ENCODE data around the gene CRIM1. TPM values are rescaled to one million over a fixed set of nuclear protein-coding genes. Genes with fewer than 3 reads are reported as not detected.

CRIM1 gene
- total RNA-seq, 1 experiment from 2014 or later: 46.5 TPM

DNA sequence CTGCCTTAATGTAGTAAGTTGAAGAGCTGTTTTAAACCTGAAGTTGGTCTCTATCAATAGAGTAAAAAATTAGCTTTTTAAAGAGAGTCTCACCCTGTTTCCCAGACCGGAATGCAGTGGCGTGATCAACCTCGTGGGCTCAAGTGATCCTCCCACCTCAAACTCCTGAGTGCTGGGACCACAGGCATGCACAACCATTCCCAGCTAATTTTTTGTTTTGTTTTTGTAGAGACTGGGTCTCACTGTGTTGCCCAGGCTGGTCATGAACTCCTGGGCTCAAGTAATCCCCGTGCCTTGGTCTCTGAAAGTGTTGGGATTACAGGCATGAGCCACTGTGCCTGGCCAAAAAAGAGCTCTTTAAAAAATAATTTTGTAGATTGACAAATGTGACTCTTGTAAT, 40.3 kb downstream of the CRIM1 start:
- no TSS peak for BruUV-seq (replicated peaks)
- CTCF ChIA-PET: no interaction called here
- POLR2A ChIA-PET (ENCODE audit: low non-redundant PET): no interaction called here
- Histone ChIP-seq H3K9me3 (ENCODE audit: low read depth, low read length, poor library complexity, severe bottlenecking) (no peaks in the 10 kb centered on the region), H3K27me3 (replicated peaks; ENCODE audit: insufficient read depth, low read depth, low read length, poor library complexity) (no peaks in the 10 kb centered on the region), H3K36me3 (ENCODE audit: insufficient read depth, low read length, poor library complexity, severe bottlenecking) (no peaks in the 10 kb centered on the region), H3K4me1 (ENCODE audit: insufficient read depth, low read length, poor library complexity, severe bottlenecking) (peaks cover 24% of the 10 kb centered on the region), H3K27ac (ENCODE audit: low read depth, low read length, poor library complexity, severe bottlenecking) (no peak overlapping the region), H3K4me3 (ENCODE audit: low read depth, low read length, poor library complexity, severe bottlenecking) (no peak overlapping the region)
- DNase-seq (ENCODE audit: low spot score): no peak
- TF ChIP-seq, protein P1, sequence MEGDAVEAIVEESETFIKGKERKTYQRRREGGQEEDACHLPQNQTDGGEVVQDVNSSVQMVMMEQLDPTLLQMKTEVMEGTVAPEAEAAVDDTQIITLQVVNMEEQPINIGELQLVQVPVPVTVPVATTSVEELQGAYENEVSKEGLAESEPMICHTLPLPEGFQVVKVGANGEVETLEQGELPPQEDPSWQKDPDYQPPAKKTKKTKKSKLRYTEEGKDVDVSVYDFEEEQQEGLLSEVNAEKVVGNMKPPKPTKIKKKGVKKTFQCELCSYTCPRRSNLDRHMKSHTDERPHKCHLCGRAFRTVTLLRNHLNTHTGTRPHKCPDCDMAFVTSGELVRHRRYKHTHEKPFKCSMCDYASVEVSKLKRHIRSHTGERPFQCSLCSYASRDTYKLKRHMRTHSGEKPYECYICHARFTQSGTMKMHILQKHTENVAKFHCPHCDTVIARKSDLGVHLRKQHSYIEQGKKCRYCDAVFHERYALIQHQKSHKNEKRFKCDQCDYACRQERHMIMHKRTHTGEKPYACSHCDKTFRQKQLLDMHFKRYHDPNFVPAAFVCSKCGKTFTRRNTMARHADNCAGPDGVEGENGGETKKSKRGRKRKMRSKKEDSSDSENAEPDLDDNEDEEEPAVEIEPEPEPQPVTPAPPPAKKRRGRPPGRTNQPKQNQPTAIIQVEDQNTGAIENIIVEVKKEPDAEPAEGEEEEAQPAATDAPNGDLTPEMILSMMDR (conservative IDR thresholded peaks at IDR 0.05; ENCODE audit: low read depth, low read length): no peak
- no peak for TF ChIP-seq EZH2 (IDR thresholded peaks at IDR 0.05; ENCODE audit: borderline replicate concordance, low read depth, low read length, poor library complexity, severe bottlenecking)
- intact Hi-C loops (cut with micrococcal nuclease; ENCODE audit: unreplicated experiment): no loop called here

DNA sequence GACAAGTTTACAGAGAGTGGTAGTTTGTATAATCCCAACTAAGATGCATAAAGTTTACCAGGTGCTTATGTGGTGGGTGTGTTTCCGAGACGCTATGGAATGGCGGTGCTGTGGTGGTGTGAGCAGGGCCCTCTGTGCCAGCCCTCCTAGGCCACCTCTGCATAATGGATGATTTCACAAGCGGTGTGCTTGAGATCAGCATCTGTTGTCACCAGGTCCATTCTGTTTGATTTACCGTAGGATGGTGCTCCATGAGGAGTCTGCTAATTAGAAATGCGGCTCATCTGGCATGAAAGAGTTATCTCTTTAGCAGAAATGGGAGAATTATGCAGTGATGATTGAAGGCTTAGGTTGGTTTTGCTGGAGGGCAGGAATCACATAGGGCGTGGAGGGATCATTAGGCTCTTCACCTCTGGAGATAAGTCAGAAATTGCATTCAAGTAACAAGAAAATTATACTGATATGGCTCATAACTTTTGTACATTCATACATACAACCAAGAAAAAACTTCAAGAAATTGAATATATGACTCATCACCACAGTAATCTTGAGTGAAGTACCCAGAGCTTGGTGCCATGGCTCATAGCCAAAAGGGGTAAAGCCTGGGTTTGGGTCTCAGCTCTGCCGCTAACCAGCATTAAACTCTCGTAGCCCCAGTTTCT, 41.4 kb downstream of the CRIM1 start:
- peaks cover 24% of the 10 kb centered on the region for H3K4me1 ChIP-seq (ENCODE audit: insufficient read depth, low read length, poor library complexity, severe bottlenecking)
- no peak overlapping the region for H3K4me3 ChIP-seq (ENCODE audit: low read depth, low read length, poor library complexity, severe bottlenecking)
- intact Hi-C loops (cut with micrococcal nuclease; ENCODE audit: unreplicated experiment): no loop called here
- no peak overlapping the region for H3K27ac ChIP-seq (ENCODE audit: low read depth, low read length, poor library complexity, severe bottlenecking)
- no peak for DNase-seq (ENCODE audit: low spot score)
- CTCF ChIA-PET: no interaction called here
- H3K27me3 ChIP-seq (replicated peaks; ENCODE audit: insufficient read depth, low read depth, low read length, poor library complexity): no peaks in the 10 kb centered on the region
- TF ChIP-seq, protein P1 (conservative IDR thresholded peaks at IDR 0.05; ENCODE audit: low read depth, low read length): no peak
- no TSS peak for BruUV-seq (replicated peaks)
- POLR2A ChIA-PET (ENCODE audit: low non-redundant PET): no interaction called here
- no peaks in the 10 kb centered on the region for H3K9me3 ChIP-seq (ENCODE audit: low read depth, low read length, poor library complexity, severe bottlenecking)
- H3K36me3 ChIP-seq (ENCODE audit: insufficient read depth, low read length, poor library complexity, severe bottlenecking): no peaks in the 10 kb centered on the region

GRCh38 chr2:36397728-36398413, 42.3 kb downstream of the CRIM1 start:
- Histone ChIP-seq H3K4me1 (ENCODE audit: insufficient read depth, low read length, poor library complexity, severe bottlenecking) (peaks cover 24% of the 10 kb centered on the region), H3K27me3 (replicated peaks; ENCODE audit: insufficient read depth, low read depth, low read length, poor library complexity) (no peaks in the 10 kb centered on the region), H3K36me3 (ENCODE audit: insufficient read depth, low read length, poor library complexity, severe bottlenecking) (no peaks in the 10 kb centered on the region), H3K4me3 (ENCODE audit: low read depth, low read length, poor library complexity, severe bottlenecking) (no peak overlapping the region), H3K9me3 (ENCODE audit: low read depth, low read length, poor library complexity, severe bottlenecking) (no peaks in the 10 kb centered on the region), H3K27ac (ENCODE audit: low read depth, low read length, poor library complexity, severe bottlenecking) (no peak overlapping the region)
- intact Hi-C loops (cut with micrococcal nuclease; ENCODE audit: unreplicated experiment): no loop called here
- no peak for TF ChIP-seq EZH2 (IDR thresholded peaks at IDR 0.05; ENCODE audit: borderline replicate concordance, low read depth, low read length, poor library complexity, severe bottlenecking)
- TF ChIP-seq, protein P1 (conservative IDR thresholded peaks at IDR 0.05; ENCODE audit: low read depth, low read length): no peak
- POLR2A ChIA-PET (ENCODE audit: low non-redundant PET): no interaction called here
- CTCF ChIA-PET: no interaction called here
- no peak for DNase-seq (ENCODE audit: low spot score)
- no TSS peak for BruUV-seq (replicated peaks)

Measured in A673 (cell line).